Vagina (tissue), 2 donors: ENCODE results near the gene AGPAT3.

Experiments
- POLR2AphosphoS5 ChIP-seq, 2 donors: sonication (generic); formaldehyde crosslinking; IDR thresholded peaks; one replicate each; pipeline ENCODE4 v1.9.0; 2017; ENCODE audit warnings: antibody characterized with exemption in 2 of 2, mild to moderate bottlenecking in 2 of 2, low read depth in 1 of 2; ENCODE audit not compliant: insufficient read depth in 1 of 2
- TF ChIP-seq, protein P1 (sequence below), 3 experiments: fragments of 450-650 bp in 2 of 3; fragments of 200-600 bp in 1 of 3; sonication (generic) in 1 of 3; IDR thresholded peaks; one replicate each; pipeline ENCODE4 v1.5.1; 2017 to 2019; ENCODE audit warnings: antibody characterized with exemption in 3 of 3, mild to moderate bottlenecking in 2 of 3, moderate library complexity in 2 of 3

DNA sequence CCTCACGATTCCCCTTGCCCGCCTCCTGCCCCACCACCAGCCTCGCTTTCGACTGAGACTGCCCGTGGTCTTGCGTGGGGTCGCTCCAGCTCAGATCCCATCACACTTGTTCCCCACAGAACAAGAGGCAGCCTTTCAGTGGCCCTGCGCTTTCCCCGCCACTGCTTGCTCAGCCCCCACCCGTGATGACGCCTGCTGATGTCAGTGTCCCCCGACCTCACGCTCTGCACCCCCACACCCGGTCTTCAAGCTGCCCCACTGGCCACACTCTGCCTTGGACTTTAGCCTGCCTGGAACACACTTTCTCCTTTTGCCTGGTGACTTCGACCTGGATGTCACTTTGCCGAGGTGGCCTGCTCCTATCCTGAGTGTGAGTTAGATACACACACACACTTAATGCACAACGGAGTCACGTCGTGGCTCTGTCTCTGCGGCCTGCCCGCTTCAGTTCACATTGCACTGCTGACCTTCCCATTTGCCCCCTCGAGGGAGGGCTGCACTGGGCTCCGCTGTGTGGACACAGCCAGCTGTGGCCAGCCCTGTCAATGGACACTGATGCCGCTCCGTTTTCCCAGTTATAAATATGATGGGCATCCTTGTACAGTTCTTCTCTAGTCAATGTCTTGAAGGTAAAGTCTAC is 13.0 kb downstream of the AGPAT3 start:
- TF ChIP-seq, protein P1, sequence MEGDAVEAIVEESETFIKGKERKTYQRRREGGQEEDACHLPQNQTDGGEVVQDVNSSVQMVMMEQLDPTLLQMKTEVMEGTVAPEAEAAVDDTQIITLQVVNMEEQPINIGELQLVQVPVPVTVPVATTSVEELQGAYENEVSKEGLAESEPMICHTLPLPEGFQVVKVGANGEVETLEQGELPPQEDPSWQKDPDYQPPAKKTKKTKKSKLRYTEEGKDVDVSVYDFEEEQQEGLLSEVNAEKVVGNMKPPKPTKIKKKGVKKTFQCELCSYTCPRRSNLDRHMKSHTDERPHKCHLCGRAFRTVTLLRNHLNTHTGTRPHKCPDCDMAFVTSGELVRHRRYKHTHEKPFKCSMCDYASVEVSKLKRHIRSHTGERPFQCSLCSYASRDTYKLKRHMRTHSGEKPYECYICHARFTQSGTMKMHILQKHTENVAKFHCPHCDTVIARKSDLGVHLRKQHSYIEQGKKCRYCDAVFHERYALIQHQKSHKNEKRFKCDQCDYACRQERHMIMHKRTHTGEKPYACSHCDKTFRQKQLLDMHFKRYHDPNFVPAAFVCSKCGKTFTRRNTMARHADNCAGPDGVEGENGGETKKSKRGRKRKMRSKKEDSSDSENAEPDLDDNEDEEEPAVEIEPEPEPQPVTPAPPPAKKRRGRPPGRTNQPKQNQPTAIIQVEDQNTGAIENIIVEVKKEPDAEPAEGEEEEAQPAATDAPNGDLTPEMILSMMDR (IDR thresholded peaks at IDR 0.05): no peak
- no peak for TF ChIP-seq POLR2AphosphoS5 (IDR thresholded peaks at IDR 0.05; ENCODE audit: insufficient read depth in 1 of 2, low read depth in 1 of 2)
